ENCODE data around the gene ATP1A4.

ATP1A4 gene

GRCh38 chr1:160120797-160121196, 30.6 kb upstream of the ATP1A4 start:
- no peak for ATAC-seq
- TF ChIP-seq, protein P1, sequence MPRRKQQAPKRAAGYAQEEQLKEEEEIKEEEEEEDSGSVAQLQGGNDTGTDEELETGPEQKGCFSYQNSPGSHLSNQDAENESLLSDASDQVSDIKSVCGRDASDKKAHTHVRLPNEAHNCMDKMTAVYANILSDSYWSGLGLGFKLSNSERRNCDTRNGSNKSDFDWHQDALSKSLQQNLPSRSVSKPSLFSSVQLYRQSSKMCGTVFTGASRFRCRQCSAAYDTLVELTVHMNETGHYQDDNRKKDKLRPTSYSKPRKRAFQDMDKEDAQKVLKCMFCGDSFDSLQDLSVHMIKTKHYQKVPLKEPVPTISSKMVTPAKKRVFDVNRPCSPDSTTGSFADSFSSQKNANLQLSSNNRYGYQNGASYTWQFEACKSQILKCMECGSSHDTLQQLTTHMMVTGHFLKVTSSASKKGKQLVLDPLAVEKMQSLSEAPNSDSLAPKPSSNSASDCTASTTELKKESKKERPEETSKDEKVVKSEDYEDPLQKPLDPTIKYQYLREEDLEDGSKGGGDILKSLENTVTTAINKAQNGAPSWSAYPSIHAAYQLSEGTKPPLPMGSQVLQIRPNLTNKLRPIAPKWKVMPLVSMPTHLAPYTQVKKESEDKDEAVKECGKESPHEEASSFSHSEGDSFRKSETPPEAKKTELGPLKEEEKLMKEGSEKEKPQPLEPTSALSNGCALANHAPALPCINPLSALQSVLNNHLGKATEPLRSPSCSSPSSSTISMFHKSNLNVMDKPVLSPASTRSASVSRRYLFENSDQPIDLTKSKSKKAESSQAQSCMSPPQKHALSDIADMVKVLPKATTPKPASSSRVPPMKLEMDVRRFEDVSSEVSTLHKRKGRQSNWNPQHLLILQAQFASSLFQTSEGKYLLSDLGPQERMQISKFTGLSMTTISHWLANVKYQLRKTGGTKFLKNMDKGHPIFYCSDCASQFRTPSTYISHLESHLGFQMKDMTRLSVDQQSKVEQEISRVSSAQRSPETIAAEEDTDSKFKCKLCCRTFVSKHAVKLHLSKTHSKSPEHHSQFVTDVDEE (CRISPR knock-in tag; IDR thresholded peaks at IDR 0.05), result no peak
- TF ChIP-seq ZC3H10 (CRISPR knock-in tag; IDR thresholded peaks at IDR 0.05) (no peak), SNAI2 (CRISPR knock-in tag; IDR thresholded peaks at IDR 0.05) (no peak), BACH2 (CRISPR knock-in tag; IDR thresholded peaks at IDR 0.05; ENCODE audit: borderline replicate concordance) (no peak), CSDC2 (CRISPR knock-in tag; IDR thresholded peaks at IDR 0.05) (no peak), ZNF565 (CRISPR knock-in tag; conservative IDR thresholded peaks at IDR 0.05; ENCODE audit: low read depth) (no peak), ZFP30 (CRISPR knock-in tag; IDR thresholded peaks at IDR 0.05) (no peak)

- ATAC-seq, result no peak
- no peak for TF ChIP-seq ISL1 (CRISPR knock-in tag; IDR thresholded peaks at IDR 0.05)
- no peak for TF ChIP-seq BACH2 (CRISPR knock-in tag; IDR thresholded peaks at IDR 0.05; ENCODE audit: borderline replicate concordance)
- TF ChIP-seq GLIS3 (CRISPR knock-in tag; IDR thresholded peaks at IDR 0.05), result no peak
- TF ChIP-seq ZNF8 (CRISPR knock-in tag; IDR thresholded peaks at IDR 0.05), result no peak
- no peak for TF ChIP-seq PPARA (CRISPR knock-in tag; IDR thresholded peaks at IDR 0.05; ENCODE audit: borderline replicate concordance)
- no peak for TF ChIP-seq CSDC2 (CRISPR knock-in tag; IDR thresholded peaks at IDR 0.05)
- no peak for TF ChIP-seq CSRNP3 (CRISPR knock-in tag; IDR thresholded peaks at IDR 0.05)
- TF ChIP-seq SNAI2 (CRISPR knock-in tag; IDR thresholded peaks at IDR 0.05), result no peak
- no peak for TF ChIP-seq POU6F1 (CRISPR knock-in tag; IDR thresholded peaks at IDR 0.05; ENCODE audit: borderline replicate concordance, low read depth)
- TF ChIP-seq ZNF70 (CRISPR knock-in tag; IDR thresholded peaks at IDR 0.05), result no peak
- TF ChIP-seq, protein P2, sequence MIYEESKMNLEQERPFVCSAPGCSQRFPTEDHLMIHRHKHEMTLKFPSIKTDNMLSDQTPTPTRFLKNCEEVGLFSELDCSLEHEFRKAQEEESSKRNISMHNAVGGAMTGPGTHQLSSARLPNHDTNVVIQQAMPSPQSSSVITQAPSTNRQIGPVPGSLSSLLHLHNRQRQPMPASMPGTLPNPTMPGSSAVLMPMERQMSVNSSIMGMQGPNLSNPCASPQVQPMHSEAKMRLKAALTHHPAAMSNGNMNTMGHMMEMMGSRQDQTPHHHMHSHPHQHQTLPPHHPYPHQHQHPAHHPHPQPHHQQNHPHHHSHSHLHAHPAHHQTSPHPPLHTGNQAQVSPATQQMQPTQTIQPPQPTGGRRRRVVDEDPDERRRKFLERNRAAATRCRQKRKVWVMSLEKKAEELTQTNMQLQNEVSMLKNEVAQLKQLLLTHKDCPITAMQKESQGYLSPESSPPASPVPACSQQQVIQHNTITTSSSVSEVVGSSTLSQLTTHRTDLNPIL (CRISPR knock-in tag; IDR thresholded peaks at IDR 0.05; ENCODE audit: low read depth), result no peak
- no peak for TF ChIP-seq OSR1 (CRISPR knock-in tag; IDR thresholded peaks at IDR 0.05)
- no peak for TF ChIP-seq ZC3H10 (CRISPR knock-in tag; IDR thresholded peaks at IDR 0.05)
- no peak for TF ChIP-seq RARB (CRISPR knock-in tag; IDR thresholded peaks at IDR 0.05)
- no peak for TF ChIP-seq ZFP30 (CRISPR knock-in tag; IDR thresholded peaks at IDR 0.05)
- TF ChIP-seq, protein P1 (CRISPR knock-in tag; IDR thresholded peaks at IDR 0.05), result no peak
- TF ChIP-seq ESRRG (CRISPR knock-in tag; IDR thresholded peaks at IDR 0.05), result no peak
- no peak for TF ChIP-seq ZNF565 (CRISPR knock-in tag; conservative IDR thresholded peaks at IDR 0.05; ENCODE audit: low read depth)
- TF ChIP-seq TOX (CRISPR knock-in tag; IDR thresholded peaks at IDR 0.05; ENCODE audit: borderline replicate concordance), result no peak
- no peak for TF ChIP-seq PATZ1 (CRISPR knock-in tag; IDR thresholded peaks at IDR 0.05; ENCODE audit: borderline replicate concordance)
Measured at GRCh38 chr1:160121388-160121787, 30.0 kb upstream of the ATP1A4 start.

Measured in SK-N-SH treated with all-trans-retinoic acid at 6 μM for 48 hours (cell line).